NCI-H526 treated with DMSO at 0.1 percent for 48 hours (cell line): ENCODE results near the gene KCNJ5.

Source experiments
- DNase-seq: peaks from one replicate; lab custom pipeline; 2025; lab: John Stamatoyannopoulos, UW

The KCNJ5 gene

DNA sequence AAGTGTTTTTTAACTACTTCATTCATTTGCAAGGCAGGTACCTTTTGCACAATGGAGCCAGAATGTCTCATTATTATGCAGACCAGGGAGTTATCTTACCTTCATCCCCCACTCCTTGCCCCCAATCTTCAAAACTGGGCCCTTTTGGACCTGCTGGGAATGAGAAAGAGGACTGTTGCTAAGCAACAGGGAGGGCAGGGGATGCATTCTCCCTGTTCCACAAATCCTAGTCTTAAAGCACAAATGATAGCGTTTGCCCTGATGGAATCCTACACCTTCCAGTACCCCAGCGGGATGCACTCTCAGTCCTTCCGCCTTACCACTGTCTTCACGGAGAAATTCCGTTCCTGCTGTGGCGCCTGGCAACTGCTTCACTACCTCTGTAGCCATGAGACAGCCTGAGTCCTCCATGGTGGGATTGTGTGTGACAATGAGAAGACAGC is 20.0 kb upstream of the KCNJ5 start:
- DNase-seq: no peak

- no peak for DNase-seq
Measured at GRCh38 chr11:128872094-128872493, 19.1 kb upstream of the KCNJ5 start.

DNA sequence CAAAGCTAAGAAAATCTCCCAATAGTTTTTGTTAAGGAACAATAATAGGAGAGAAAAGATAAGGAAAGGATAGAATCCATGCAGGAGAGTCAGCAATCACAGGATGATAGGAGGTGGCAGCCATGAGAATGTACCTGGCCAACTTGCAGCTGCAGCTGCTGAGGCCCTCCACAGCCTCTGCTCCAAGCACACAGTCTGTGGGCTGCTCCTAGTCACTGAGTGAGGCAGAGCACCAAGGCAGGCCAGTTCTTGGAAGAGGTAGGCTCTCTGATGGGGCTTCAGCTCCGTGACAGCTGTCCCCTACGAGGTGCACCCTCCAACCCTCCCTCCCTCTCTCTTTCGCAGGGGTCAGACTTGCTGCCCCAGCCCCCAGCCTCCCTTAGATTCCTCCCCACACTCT is 18.6 kb upstream of the KCNJ5 start:
- DNase-seq: no peak

DNA sequence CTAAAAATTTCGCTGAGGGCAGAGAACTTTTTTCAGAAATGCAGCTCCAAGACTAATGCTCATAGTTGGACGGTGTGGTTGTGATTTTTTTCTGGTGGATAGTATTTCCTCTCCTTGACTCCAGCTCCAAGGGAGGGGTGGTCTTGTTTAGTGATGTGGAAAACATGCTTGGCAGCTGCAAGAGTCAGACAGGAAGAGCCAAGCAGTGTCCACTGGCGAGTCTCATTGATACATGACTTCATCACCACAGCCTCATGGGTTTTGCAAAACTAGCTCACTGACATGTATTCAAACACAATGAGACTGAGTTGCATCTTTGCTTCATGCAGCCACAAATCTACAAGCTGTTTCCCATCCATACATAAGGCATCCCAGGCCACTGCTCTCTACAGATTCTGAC is 16.7 kb upstream of the KCNJ5 start:
- DNase-seq: no peak

DNA sequence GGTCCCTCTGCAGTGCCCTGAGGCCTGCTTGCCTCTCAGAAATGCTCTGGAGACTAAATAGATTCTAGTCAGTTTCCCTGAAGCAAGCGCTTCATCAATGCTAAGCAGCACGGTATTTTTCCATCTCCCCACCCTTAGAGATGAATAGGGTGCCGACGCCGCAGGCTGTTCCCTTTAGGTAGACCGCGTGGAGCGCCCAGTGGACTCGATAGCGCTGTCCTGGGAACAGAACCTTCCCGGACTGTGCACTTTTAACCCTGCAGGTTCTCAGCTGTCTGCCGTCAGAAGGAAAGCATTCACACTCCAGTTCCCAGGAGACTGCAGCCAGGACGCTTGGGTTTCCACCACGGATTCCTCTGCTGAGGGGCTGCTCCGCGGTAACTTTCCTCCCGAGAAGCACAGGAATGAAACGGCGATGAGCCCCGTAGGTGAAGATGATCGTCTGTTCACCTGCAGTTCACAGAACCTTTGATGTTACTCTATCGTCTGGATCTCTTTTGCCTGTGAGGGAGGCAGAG is 15.0 kb upstream of the KCNJ5 start:
- DNase-seq: no peak

- DNase-seq: no peak
Measured at GRCh38 chr11:128877726-128878125, 13.4 kb upstream of the KCNJ5 start.

DNA sequence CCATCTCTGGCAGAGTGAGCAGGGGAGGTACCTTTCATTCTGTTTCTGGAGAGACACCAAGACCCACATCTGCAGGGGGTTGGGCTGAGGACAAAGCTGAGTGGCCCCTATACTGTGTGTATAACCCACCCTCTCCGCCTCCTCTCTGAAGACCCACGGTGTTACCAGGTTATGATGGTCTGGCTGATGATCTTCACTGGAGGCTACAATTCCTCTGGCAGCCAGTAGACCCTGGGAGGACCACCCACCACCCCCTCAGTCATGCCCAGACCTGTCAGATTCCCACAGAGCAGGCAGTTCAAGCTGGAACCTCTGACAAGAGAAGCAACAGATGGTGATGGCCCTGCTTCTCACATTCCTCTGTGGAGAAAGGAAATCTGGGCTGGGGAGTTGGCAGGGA is 12.7 kb upstream of the KCNJ5 start:
- no peak for DNase-seq

- no peak for DNase-seq
Measured at GRCh38 chr11:128879817-128880216, 11.3 kb upstream of the KCNJ5 start.

DNA sequence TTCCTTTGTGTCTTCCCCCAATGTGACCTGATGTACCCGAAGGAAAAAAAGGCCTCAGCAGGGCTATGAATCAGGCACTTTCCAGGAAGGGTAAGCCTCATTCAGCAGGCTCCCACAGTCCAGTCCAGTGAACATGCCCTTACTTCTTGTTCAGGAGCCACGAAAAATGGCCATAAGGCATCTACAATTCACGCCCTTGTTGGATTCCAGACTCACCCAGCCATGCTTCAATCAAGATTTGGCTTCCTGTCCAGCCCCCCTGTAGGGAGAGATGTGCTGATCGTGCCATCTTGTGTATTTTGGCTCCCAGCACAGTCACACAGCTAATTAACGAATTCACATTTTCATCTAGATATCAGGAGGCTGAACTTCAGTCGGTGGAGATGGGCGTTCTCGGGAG is 9.9 kb upstream of the KCNJ5 start:
- DNase-seq: no peak

DNA sequence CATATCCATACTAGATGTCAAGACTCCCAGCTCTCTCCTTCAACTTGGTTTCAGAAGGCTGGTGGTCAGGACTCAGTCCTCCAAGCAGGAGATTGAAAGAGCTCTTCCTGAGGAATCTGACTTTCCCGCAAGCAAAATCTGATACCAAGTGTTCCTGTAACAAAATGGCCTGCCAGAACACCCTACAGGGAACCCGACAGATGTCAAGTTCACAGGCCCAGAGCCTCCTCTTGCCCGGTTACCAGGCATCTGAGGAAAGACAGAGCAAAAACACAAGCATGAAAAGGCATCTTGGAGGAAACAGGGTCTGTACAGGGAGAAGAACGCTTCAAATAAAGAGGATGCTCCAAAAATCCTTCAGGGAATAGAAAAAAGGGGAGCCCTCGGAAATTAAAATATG is 8.7 kb upstream of the KCNJ5 start:
- DNase-seq: no peak

DNA sequence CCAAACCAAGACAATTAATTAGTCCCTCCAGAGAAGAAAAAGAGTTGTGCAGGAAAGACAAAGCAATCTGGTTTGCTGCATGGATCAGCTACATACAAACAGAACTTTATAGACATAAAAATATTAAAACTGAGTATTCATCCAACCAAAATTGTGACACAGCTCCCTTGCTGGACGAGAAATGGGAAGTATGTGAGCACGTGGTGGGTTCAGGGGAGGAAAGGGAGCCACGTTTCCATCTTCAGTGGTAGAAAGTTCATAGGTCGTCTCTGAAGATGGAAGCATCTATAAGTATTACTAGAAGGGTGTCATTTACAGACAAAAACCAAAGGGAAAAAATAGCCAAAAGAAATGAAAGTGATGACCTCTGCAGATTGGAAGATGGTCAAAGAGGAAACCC is 7.1 kb upstream of the KCNJ5 start:
- no peak for DNase-seq

GRCh38 chr11:128884703-128885338 is 6.3 kb upstream of the KCNJ5 start:
- DNase-seq: peak; percentile 82

DNA sequence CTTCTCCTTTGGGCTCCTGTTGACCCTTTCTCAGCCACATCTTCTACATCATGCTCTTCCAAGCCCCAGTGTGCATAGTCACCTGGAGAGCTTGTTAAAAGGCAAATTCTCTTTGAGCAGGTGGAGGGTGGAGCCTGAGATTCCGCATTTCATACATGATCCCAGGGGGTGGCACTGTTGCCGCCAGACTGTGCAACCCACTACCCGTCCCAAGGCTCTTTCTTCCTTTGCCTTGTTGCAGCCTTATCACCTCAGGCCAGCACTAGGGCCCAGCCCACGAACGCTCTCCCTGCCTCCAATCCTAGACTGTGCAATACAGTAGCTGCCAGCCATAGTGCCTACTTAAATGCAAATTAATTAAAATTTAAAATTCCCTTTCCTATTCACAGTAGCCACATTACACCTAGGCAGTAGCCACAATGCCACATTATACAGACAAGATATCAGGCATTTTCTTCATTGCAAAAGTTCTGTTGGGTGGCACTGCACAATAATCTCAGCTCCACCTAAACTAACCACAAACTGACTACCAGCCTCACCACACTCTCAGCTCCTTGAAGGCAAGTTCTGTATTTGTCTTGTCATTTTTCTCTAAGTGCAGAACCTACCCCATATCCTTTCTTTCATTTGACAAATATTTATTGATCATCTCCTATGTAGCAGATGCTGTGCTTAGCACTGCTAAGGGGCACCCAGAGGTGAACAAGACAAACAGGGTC is 4.6 kb upstream of the KCNJ5 start:
- DNase-seq: peak; percentile 97

DNA sequence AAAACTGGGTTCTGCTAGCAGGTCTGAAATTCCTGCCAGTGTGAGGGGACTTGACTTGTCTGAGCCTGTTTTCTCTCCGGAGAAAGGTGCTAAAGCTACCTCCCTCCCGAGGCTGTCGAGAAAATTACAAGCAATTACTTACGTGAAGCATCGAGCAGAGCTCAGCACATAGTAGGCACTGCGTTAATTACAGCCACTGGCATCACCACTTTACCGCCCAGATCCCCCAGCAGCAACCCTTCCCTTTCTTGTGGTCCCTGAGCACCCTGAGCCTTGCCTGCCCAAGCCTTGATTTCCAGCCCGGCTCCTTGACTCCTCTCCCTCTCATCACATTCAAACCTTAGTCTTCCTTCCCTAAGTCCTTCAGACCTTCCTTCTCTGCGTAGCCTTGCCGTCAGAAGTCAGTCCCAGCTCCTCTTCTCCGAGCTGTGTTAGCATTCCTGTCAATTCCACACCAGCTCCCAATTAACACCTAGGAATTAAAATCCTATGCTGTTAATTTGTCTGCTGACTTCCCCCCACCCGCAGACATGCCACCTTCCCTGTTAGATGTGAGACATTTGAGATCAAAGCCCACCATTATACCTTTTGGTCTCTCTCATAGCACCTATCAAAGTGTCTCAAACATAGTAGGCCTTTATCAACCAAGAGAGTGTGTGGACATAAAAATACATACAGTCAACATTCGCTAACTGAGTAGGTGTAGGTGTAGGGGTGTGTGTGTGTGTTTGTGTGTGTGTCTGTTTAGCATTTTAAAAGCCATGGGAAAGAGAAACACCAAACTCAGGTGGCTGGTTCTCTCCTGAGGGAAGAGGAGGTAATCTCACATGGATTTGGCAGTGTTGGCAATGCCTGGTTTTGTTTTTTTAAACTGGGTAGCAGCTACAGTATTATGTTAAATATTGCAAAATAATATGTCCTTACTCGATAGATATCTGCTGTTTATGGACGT is 2.8 kb upstream of the KCNJ5 start:
- peak; percentile 62 for DNase-seq

DNA sequence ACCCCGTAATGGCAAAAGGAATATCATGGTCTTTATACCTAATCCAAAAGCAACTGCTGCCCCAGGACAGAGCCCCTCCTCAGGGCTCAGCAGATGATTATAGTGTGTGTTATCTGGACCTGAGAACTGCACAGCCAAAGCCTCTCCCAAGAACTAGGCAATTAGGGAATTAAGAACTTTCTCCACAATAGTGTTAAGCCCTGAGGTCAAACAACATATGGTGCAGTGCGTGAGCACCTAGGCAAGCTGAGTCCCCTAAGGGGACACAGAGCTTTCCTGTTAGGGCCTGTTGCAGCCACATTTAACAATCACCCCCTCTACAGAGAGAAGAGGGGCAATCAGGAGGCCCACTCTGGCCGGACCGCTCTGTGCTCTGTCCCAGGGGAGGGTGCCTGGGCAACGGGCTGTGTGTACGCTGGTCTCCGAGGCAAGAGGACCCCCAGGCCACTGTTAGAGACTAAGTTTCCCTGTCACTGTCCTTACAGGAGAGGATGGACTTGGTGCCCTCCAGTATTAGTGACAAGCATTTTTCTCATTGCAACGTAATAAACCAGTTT is 1.4 kb upstream of the KCNJ5 start:
- no peak for DNase-seq

DNA sequence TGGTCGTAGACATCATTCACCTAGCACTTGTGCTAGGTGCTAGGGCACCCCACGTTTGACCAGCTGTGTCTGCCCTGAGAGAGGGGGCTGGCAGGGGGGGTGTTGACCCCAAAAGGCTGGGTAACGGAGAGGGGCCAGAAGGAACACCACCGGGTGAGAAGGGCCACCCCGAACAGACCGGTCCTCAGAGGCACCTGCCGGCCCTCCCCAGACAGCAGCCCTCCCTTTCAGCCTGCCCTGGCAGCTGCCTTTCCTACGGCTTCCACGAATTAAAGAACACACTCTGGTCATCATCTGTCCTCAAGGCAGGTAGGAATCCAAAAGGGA is 977 bp upstream of the KCNJ5 start:
- no peak for DNase-seq

DNA sequence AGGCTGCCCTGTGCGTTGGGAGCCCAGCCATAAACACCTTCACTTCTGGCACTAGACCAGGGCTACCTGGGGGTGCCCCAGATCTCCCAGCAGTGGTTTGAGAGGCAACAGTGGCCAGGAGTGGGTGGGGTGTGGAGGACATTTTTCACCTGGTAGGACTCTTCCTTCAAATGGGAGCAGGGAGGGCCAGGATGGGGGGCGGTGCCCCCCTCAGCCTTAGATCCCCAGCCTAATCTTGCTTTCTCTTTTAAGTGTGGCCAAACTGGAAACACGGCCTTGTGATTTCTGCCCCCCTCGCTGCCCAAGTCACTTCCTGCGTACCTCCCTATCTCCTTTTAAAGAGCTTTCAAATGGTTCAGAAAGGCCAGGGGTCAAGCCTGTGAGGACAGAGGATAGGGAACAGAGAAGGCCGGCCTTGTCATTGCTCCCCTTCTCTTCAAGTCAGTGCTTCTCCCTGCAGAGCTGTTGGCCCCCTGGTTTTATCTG is 800 bp downstream of the KCNJ5 start:
- no peak for DNase-seq

DNA sequence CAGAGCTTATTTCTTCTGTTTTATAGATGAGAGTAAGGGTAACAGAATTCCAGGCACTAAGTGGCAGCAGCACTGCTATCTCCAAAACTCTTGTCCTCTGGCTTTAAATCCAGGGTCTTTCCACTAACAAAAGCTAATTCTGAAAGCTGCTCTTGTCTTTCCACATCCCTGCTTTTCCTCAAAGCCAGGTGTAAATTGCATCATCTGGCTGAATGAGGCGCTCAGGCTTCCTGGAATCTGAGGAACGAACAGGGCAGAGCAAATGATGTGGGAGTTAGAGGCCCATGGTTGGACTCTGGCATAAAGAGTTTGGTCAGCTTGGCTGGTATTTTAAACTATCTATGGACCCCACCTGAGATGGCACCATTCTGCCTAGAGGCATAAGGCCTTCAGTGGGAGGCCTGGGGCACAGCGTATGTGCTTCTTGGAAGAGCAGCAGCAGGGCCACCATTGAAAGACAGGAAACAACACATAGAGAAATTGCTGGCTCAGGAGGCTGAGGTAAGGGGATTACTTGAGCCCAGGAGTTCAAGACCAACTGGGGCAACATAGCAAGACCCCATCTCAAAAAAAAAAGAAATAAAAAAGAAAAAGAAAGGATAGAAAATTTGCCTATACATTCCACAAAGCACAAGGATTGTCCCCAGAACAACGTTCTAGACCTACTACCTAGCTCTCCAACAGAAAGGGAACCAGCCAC is 1.9 kb downstream of the KCNJ5 start:
- no peak for DNase-seq

DNA sequence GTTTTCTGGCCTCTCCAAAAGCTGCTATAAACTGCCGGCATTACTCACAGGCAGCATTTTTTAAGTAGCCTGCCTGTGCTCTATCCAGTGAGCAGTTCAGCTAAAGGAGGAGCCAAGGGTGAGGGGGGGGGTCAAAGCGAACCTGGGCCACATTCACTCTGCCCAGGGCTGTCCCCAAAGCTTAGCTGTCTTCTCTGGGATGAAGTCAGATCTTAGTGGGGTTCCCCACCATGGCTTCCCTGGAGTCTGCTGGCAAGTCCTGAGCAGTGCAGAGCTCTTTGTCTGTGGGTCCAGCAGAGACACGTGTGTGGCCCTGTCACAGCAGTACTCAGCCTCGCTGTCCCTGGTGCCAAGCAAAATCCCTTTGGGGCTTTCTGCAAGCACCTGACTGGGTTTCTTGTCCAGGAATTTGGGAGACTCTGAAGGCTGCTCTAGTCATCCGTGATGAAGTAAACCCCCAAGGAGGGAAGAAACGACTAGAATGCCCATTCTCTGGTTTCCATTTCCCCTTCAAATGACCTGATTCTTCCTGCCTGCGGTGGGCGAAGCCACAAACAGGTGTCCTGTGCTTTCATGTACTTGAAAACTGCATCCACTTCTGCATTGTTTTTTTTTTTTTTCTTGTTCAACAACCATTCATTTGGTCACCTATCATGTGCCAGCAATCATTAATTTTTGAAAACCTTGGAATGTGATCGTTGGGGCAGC is 2.6 kb downstream of the KCNJ5 start:
- no peak for DNase-seq

- DNase-seq: no peak
Measured at GRCh38 chr11:128894286-128894681, 3.1 kb downstream of the KCNJ5 start.

DNA sequence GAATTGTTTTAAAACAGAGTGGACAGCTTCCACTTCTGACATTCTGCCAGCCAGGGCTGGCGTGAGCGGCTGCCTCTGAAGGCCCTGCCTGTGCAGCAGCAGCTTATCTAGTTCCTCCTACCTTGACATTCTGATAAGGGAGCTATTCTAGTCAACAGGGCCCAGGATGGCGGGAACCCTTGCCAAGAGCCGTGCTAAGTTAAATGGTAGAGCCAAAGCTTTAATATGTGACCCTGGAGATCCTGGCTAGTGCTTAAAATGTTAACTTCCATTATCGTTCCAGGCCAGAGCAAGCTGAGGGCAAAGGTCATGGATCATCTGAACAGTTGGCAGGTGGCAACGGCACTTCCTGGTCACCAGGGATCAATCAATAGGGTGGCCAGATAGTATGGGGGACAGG is 3.5 kb downstream of the KCNJ5 start:
- no peak for DNase-seq
